Heart left ventricle (tissue), 13 donors: ENCODE data around the gene BICD1.

ENCODE experiments used
- POLR2A ChIP-seq, 2 donors: fragments of 450-650 bp; IDR thresholded peaks; one replicate each; pipeline ENCODE4 v1.6.1; 2017; ENCODE audit warnings: antibody characterized with exemption in 2 of 2, mild to moderate bottlenecking in 2 of 2, moderate library complexity in 2 of 2
- TF ChIP-seq, protein P1 (sequence below), 12 donors: fragments of 200-600 bp; sonication (generic) in 4 of 12; IDR thresholded peaks; one replicate each; pipeline versions ENCODE4 v1.5.0 to v1.8.0; 2018 to 2022; ENCODE audit warnings: antibody characterized with exemption in 12 of 12, mild to moderate bottlenecking in 5 of 12
- donor health status: ischemic (EF 13 %, LVEDD 7.1; RV severe dilation, severe dysfunction).
- donor health status: DM: no; HTN: yes; CAD: no.
- donor health status: DM: no; HTN: no; CAD: no.
- donor health status: ischemic (EF 25% LVEDD 6.9; RV normal size, moderate dysfunction).
- donor health status: ischemic (EF 25% LVEDD 5.7; RV mildly dilated, moderate dysfunction).
- donor health status: ischemic (EF 35%, LVEDD 5.7; RV mildly dilated, moderate dysfunction).
- donor health status: nonischemic (EF 11% LVEDD 7.7; RV severe dilation, severe dysfunction).
- donor health status: DM: yes; HTN: yes; CAD: no.
- donor health status: PGD.
- donor health status: ischemic (EF 29% LVEDD 5.4; RV normal size, mild dysfunction).
- donor health status: nonischemic (EF 23%, LVEDD 6.1; RV moderate dilation, normal function).

DNA sequence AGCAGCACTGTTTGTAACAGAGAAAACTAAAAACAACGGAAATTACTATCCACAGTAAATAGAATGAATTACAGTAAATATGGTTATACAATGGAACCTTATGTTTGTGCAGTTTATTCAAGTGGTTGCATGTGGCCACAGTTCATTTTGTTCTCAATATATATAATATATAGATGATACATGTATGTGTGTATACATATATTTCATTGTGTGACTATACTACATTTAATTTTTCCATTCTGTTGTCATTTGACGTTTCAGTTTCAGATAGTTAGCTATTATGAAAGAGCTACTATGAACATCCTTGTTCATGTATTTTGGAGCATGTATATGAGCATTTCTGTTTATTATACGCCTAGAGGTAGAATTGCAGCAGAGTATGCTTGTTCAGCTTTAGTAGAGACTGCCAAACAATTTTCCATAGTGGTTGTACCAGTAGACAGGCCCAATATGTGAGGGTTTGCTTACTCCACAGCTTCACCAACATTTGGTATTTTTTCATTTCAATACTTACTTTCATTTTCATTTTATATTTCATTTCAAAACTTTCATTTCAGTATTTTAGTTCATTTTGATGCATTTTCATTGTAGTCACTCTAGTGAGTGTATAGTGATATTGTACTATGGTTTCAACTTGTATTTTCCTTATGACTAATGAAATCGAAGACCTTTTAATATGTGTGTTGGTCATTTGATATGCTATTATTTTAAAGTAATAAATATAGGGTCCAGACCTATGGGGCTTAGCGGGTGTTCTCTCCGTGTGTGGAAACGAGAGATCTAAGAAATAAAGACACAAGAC lies 151.2 kb downstream of the BICD1 start:
- TF ChIP-seq POLR2A (IDR thresholded peaks at IDR 0.05), result no peak
- TF ChIP-seq, protein P1, sequence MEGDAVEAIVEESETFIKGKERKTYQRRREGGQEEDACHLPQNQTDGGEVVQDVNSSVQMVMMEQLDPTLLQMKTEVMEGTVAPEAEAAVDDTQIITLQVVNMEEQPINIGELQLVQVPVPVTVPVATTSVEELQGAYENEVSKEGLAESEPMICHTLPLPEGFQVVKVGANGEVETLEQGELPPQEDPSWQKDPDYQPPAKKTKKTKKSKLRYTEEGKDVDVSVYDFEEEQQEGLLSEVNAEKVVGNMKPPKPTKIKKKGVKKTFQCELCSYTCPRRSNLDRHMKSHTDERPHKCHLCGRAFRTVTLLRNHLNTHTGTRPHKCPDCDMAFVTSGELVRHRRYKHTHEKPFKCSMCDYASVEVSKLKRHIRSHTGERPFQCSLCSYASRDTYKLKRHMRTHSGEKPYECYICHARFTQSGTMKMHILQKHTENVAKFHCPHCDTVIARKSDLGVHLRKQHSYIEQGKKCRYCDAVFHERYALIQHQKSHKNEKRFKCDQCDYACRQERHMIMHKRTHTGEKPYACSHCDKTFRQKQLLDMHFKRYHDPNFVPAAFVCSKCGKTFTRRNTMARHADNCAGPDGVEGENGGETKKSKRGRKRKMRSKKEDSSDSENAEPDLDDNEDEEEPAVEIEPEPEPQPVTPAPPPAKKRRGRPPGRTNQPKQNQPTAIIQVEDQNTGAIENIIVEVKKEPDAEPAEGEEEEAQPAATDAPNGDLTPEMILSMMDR (IDR thresholded peaks at IDR 0.05), result no peak
